Measurements from ENCODE around the gene FGF6. TPM values are rescaled to one million over a fixed set of nuclear protein-coding genes. Genes with fewer than 3 reads are reported as not detected.

Gene FGF6
- total and polyA plus RNA-seq, 9 of the 15 experiments (the other 6 are each of a cell fraction or from before 2014, with no cell fraction given): 0.14 TPM; not detected in 8

- peak; percentile 32; the same call in 1 of the 2 replicates for TF ChIP-seq REST (IDR thresholded peaks at IDR 0.05; ENCODE audit: borderline replicate concordance)
- TF ChIP-seq REST (CRISPR knock-in tag; IDR thresholded peaks at IDR 0.05; ENCODE audit: low read depth): no peak
- no peak for TF ChIP-seq ZNF830 (CRISPR knock-in tag; IDR thresholded peaks at IDR 0.05)
- no peak for TF ChIP-seq ARID3A (IDR thresholded peaks at IDR 0.05; ENCODE audit: borderline replicate concordance, low read depth, low read length)
- TF ChIP-seq MAFF (IDR thresholded peaks at IDR 0.05; ENCODE audit: low read length): no peak
These were observed 24.0 kb downstream of the FGF6 start (continued) for GRCh38 chr12:4421590-4422031.
